Activated CD8-positive, alpha-beta memory T cell treated with anti-CD3 and anti-CD28 coated beads for 36 hours (primary cell): ENCODE measurements around the gene TANGO6. TPM values are rescaled to one million over a fixed set of nuclear protein-coding genes. Genes with fewer than 3 reads are reported as not detected.
"Not testable (repeated sequence)": the region's sequence is repeated elsewhere in the genome, so short reads cannot be mapped to it uniquely, and the experiment has no call there.

Experiments used
- CTCF ChIA-PET: fragments of 350-600 bp; sonication (Branson Sonifier 250); formaldehyde crosslinking; loops from one replicate; lab custom pipeline; 2021; ENCODE audit warnings: antibody characterized with exemption; lab: Charles Lee
- POLR2A ChIA-PET: fragments of 350-600 bp; sonication (Branson Sonifier 250); formaldehyde crosslinking; loops from one replicate; lab custom pipeline; 2021; ENCODE audit warnings: antibody characterized with exemption; lab: Charles Lee
- total RNA-seq, 2 experiments: library from RNA; stranded (reverse); gene quantifications; one replicate each; pipeline ENCODE4 v1.2.3, GENCODE V29; 2021

TANGO6 gene
- total RNA-seq, 2 experiments from 2014 or later: 28.1 to 32.6 TPM

- CTCF ChIA-PET: no interaction called here
- POLR2A ChIA-PET: no interaction called here
These were observed 144.6 kb downstream of the TANGO6 start for GRCh38 chr16:68987734-68988457.

DNA sequence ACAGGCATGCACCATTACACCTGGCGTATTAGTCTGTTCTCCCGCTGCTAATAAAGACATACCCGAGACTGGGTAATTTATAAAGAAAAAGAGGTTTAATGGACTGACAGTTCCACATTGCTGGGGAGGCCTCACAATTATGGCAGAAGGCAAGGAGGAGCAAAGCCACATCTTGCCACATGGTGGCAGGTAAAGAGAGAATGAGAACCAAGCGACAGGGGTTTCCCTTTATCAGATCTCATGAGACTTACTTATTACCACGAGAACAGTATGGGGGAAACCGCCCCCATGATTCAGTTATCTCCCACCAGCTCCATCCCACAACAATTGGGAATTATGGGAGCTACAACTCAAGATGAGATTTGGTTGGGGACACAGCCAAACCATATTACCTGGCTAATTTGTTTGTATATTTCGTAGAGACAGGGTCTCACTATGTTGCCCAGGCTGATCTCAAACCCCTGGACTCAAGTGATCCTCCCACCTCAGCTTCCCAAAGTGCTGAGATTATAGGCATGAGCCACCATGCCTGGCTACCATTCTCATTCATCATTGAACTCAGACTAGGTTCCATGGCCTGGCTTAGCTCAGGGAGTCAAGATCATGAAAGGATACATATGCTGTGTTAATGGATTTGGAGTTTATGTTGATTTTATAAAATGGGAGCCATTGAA is 147.0 kb downstream of the TANGO6 start:
- POLR2A ChIA-PET, CTCF ChIA-PET: not testable (repeated sequence)

DNA sequence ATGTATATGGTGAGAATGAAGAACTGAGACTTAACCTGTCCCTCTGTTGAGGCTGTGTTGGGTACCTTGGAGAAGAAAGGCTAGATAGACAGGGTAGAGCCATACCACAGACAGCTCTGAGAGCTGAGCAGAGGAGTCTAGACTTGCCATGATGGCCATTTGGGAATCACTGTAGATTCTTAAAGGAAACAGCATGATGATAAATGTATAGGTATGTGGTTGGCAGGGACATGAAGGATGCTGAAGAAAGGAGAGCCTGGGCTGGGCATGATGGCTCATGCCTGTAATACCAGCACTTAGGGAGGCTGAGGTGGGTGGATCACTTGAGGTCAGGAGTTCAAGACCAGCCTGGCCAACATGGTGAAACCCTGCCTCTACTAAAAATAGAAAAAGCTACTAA is 147.7 kb downstream of the TANGO6 start:
- CTCF ChIA-PET: no interaction called here
- POLR2A ChIA-PET: no interaction called here

- ChIA-PET POLR2A (no interaction called here), CTCF (no interaction called here)
These were observed 149.2 kb downstream of the TANGO6 start for GRCh38 chr16:68992521-68992920.

GRCh38 chr16:68993456-68993855 is 150.1 kb downstream of the TANGO6 start:
- POLR2A ChIA-PET: no interaction called here
- CTCF ChIA-PET: no interaction called here

DNA sequence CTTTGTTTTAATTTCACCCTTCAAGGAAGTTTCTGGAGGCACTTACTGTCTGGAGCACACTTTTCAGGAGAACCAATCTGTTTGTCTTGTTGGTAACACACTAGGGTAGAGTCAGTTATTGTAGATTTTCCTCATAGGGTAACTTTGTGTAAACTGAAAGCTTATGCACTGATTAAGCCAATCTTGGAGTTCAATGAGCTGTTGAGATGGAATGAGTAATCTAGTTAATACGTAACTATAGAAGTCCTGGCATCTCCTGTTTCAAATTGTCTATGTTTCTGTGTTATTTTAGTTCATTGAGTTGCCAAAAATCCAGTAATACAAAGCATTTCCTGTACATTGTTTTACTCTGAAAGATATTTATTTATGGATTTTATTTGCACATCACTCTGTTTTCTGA is 150.6 kb downstream of the TANGO6 start:
- POLR2A ChIA-PET: no interaction called here
- CTCF ChIA-PET: no interaction called here

- ChIA-PET CTCF (no interaction called here), POLR2A (no interaction called here)
These were observed 151.0 kb downstream of the TANGO6 start for GRCh38 chr16:68994324-68994723.

DNA sequence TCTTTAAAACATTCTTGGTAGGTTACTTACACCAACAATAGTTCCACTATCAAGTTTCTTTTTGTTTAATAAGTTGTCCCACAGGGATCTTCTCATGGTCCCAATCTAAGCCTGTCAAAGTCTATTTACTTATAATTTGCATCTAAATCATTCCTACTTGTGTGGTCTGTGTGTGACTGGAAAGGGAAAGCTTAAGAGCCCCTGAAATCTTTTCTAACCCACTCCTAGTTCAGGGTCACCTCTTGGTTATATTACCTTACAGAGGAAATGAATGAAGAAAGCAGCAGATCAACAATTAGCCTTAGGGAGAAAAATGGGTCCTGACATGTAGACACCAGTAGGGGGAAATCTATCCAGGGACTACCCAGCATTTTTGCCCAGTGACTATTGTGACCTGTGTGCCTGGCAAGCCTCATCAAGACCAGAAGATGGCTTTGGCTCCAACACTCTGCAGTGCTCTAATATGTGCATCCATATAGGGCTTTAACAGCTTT is 151.7 kb downstream of the TANGO6 start:
- ChIA-PET CTCF (interaction anchor here (0.7 kb wide), 1 partner anchor 9 kb away, joined by 4 read pairs; no protein-coding TSS in a partner anchor), POLR2A (no interaction called here)

DNA sequence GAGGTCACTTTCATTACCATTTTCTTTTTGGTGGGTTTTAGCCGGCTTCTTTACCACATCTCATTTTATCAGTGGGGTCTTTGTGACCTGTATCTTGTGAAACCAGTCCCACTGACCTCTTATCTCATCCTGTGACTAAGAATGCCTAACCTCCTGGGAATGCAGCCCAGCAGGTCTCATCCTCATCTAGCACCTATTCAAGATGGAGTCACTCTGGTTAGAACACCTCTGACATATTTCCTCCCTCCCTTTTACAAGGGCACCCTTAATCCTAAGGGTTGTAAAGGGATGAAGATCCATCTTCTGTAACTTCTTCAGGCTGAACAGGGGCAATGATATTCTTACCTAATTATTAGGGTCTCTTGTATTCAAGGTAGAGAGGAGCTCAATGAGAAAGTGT is 154.2 kb downstream of the TANGO6 start:
- ChIA-PET CTCF (no interaction called here), POLR2A (no interaction called here)

DNA sequence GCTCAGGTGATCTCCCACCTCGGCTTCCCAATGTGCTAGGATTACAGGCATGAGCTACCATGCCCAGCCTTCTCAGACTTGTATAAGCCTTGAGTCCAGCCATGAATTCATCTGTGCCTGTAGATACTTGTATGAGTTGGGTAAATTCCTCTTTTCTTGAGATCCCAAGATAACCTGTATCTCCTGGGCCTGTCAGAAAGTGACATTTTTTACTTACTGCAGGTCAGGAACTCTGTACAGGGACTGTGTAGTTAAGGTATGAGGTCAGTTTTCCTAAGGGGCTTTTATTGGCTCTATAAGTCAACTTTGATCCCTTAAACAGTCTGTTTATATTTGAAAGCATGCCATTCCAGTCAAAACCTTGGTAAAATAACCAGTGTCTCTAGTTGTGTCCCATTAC is 155.8 kb downstream of the TANGO6 start:
- ChIA-PET CTCF (no interaction called here), POLR2A (no interaction called here)

GRCh38 chr16:69003500-69003899 is 160.2 kb downstream of the TANGO6 start:
- ChIA-PET CTCF (no interaction called here), POLR2A (interaction anchor here (0.5 kb wide), 1 partner anchor 291 kb away, joined by 4 read pairs; no protein-coding TSS in a partner anchor)

GRCh38 chr16:69005641-69006355 is 162.5 kb downstream of the TANGO6 start:
- CTCF ChIA-PET: no interaction called here
- POLR2A ChIA-PET: no interaction called here

DNA sequence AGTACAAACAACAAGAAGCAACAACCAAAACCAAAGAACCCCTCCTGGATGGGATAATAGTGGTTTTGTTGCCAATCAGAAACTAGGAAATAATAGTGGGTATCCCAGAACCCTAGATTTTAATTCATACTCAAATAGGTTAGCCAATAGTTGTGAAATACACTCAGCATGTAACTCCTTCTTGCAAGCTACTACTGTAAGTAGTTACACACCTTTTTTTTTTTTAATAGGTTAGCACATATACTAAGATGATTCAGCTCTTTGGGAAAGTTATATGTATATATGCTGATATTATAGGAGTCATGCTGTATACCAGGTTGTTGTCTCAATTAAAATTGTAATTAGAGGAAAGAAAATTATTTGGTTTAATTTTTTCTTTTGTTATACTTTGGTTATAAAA is 169.6 kb downstream of the TANGO6 start:
- ChIA-PET POLR2A (interaction anchor here (0.7 kb wide), 1 partner anchor 1022 kb away, joined by 10 read pairs; no protein-coding TSS in a partner anchor), CTCF (interaction anchor here (0.7 kb wide), 1 partner anchor 153 kb away, joined by 6 read pairs; no protein-coding TSS in a partner anchor)

- POLR2A ChIA-PET: no interaction called here
- CTCF ChIA-PET: interaction anchor here (0.7 kb wide), 1 partner anchor 52 kb away, joined by 6 read pairs; no protein-coding TSS in a partner anchor
These were observed 170.7 kb downstream of the TANGO6 start for GRCh38 chr16:69013991-69014390.

GRCh38 chr16:69014811-69015210 is 171.5 kb downstream of the TANGO6 start:
- ChIA-PET POLR2A (no interaction called here), CTCF (no interaction called here)

GRCh38 chr16:69017036-69017783 is 173.9 kb downstream of the TANGO6 start:
- POLR2A ChIA-PET: no interaction called here
- CTCF ChIA-PET: no interaction called here

GRCh38 chr16:69019811-69020210 is 176.5 kb downstream of the TANGO6 start:
- POLR2A ChIA-PET: no interaction called here
- CTCF ChIA-PET: no interaction called here

DNA sequence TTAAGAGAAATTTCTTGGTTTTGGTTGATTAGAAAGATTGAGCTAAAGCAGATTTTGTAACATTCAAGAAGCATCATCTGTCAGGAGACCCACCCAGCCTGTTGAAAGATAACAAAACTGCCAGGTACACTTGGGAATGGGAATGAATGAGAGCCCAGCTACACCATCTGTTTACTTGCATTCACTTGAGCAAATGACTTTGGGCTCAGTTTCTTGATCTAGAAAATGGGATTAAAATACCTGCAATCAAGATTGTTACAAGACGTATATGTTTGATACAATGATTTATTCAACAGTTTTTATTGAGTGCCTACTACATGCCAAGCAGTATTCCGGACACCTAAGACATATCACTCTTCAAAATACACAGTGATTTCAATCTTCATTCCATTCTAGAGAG is 185.8 kb downstream of the TANGO6 start:
- ChIA-PET POLR2A (no interaction called here), CTCF (no interaction called here)

- POLR2A ChIA-PET: no interaction called here
- CTCF ChIA-PET: interaction anchor here (0.6 kb wide), 1 partner anchor 10 kb away, joined by 4 read pairs; no protein-coding TSS in a partner anchor
These were observed 188.6 kb downstream of the TANGO6 start for GRCh38 chr16:69031877-69032301.
